ENCODE measurements around the gene CFAP46. TPM values are rescaled to one million over a fixed set of nuclear protein-coding genes. Genes with fewer than 3 reads are reported as not detected.
A peak's percentile ranks its signal among the peaks of the same experiment; 100 is the strongest.

The CFAP46 gene
- polyA plus RNA-seq, 1 of the 3 experiments (the other 2 are of a cell fraction), result 3.9 TPM

- ChIA-PET POLR2A (no interaction called here), CTCF (interaction anchor here (0.8 to 1.3 kb wide), 4 partner anchors 12 to 381 kb away, joined by 3 to 5 read pairs (median 3); no protein-coding TSS in a partner anchor)
- no peak for TF ChIP-seq NFIC (IDR thresholded peaks at IDR 0.05; ENCODE audit: borderline replicate concordance)
- no peak for TF ChIP-seq TEAD4 (IDR thresholded peaks at IDR 0.05; ENCODE audit: borderline replicate concordance, insufficient read depth)
- TF ChIP-seq SIN3A (IDR thresholded peaks at IDR 0.05; ENCODE audit: borderline replicate concordance, low read depth, low read length), result no peak
- no peak for TF ChIP-seq RAD21 (IDR thresholded peaks at IDR 0.05; ENCODE audit: low read length)
- no peak for TF ChIP-seq USF1 (IDR thresholded peaks at IDR 0.05; ENCODE audit: borderline replicate concordance, low read depth)
- TF ChIP-seq IRF3 (IDR thresholded peaks at IDR 0.05; ENCODE audit: low read depth, low read length), result no peak
- TF ChIP-seq EP300 (IDR thresholded peaks at IDR 0.05; ENCODE audit: borderline replicate concordance in 1 of 2, low read depth in 1 of 2, low read length in 1 of 2), result no peak
- TF ChIP-seq FOSL2 (IDR thresholded peaks at IDR 0.05; ENCODE audit: borderline replicate concordance, low read depth), result no peak
- no peak for TF ChIP-seq RXRA (IDR thresholded peaks at IDR 0.05; ENCODE audit: borderline replicate concordance, low read depth)
- TF ChIP-seq YY1 (IDR thresholded peaks at IDR 0.05; ENCODE audit: low read depth), result no peak
- no peak for TF ChIP-seq MEF2A (IDR thresholded peaks at IDR 0.05; ENCODE audit: borderline replicate concordance, low read depth)
- Histone ChIP-seq H3F3A (replicated peaks; ENCODE audit: insufficient read depth) (no peaks in the 10 kb centered on the region), H3K9me2 (no peaks in the 10 kb centered on the region), H3K27ac (ENCODE audit: low read depth in 2 of 2, low read length in 1 of 2) (no peak overlapping the region), H3K36me3 (replicated peaks in 1 of 2; ENCODE audit: control insufficient read depth in 1 of 2, insufficient read depth in 2 of 2, low read length in 1 of 2) (no peaks in the 10 kb centered on the region), H3K4me1 (ENCODE audit: control insufficient read depth in 1 of 2, insufficient read depth in 2 of 2, low read depth in 1 of 2, low read length in 1 of 2) (no peaks in the 10 kb centered on the region; a peak in 1 of 4 replicates), H4K20me1 (ENCODE audit: insufficient read depth) (no peaks in the 10 kb centered on the region), H3K27me3 (ENCODE audit: insufficient read depth) (no peaks in the 10 kb centered on the region), H3K9me3 (no peaks in the 10 kb centered on the region), H2AFZ (ENCODE audit: low read depth) (no peak overlapping the region), H3K79me2 (ENCODE audit: insufficient read depth) (no peaks in the 10 kb centered on the region), H3K9ac (no peak overlapping the region), H3K4me2 (no peak overlapping the region), H3K4me3 (ENCODE audit: low read depth in 2 of 2, low read length in 1 of 2) (no peak overlapping the region)
- no peak for DNase-seq
- WGBS (ENCODE audit: low lambda C conversion rate), result 78% methylated on average over 11 of the region's 52 CpGs
These were observed 15.4 kb downstream of the CFAP46 start for GRCh38 chr10:132926777-132927650.

GRCh38 chr10:132926070-132926469, 16.3 kb downstream of the CFAP46 start:
- peak; percentile 21 for DNase-seq
- TF ChIP-seq RXRA (IDR thresholded peaks at IDR 0.05; ENCODE audit: borderline replicate concordance, low read depth), result no peak
- ChIA-PET POLR2A (no interaction called here), CTCF (interaction anchor here (0.8 to 0.9 kb wide), 2 partner anchors 12 to 23 kb away, joined by 3 to 5 read pairs; no protein-coding TSS in a partner anchor)
- Histone ChIP-seq H3K4me1 (ENCODE audit: control insufficient read depth in 1 of 2, insufficient read depth in 2 of 2, low read depth in 1 of 2, low read length in 1 of 2) (no peaks in the 10 kb centered on the region; a peak in 1 of 4 replicates), H2AFZ (ENCODE audit: low read depth) (no peak overlapping the region), H3K27me3 (ENCODE audit: insufficient read depth) (no peaks in the 10 kb centered on the region), H3K4me3 (ENCODE audit: low read depth in 2 of 2, low read length in 1 of 2) (no peak overlapping the region), H3K9ac (no peak overlapping the region), H3K9me3 (no peaks in the 10 kb centered on the region), H3K27ac (ENCODE audit: low read depth in 2 of 2, low read length in 1 of 2) (no peak overlapping the region), H3K36me3 (replicated peaks in 1 of 2; ENCODE audit: control insufficient read depth in 1 of 2, insufficient read depth in 2 of 2, low read length in 1 of 2) (no peaks in the 10 kb centered on the region), H4K20me1 (ENCODE audit: insufficient read depth) (no peaks in the 10 kb centered on the region), H3K79me2 (ENCODE audit: insufficient read depth) (no peaks in the 10 kb centered on the region), H3K4me2 (no peak overlapping the region), H3F3A (replicated peaks; ENCODE audit: insufficient read depth) (no peaks in the 10 kb centered on the region), H3K9me2 (no peaks in the 10 kb centered on the region)
- 63% methylated on average over 4 of the region's 21 CpGs for WGBS (ENCODE audit: low lambda C conversion rate)
